SK-N-SH treated with all-trans-retinoic acid at 6 μM for 48 hours (cell line): ENCODE data around the gene SARS1.

Experiments
- ATAC-seq: fragments of 200-7000 bp; cut with Tn5 transposase; 3 replicates; pipeline ENCODE4 v1.9.1; 2020; ENCODE audit warnings: mild to moderate bottlenecking, moderate library complexity
- ARNTL ChIP-seq: fragments of 450-650 bp; formaldehyde crosslinking; IDR thresholded peaks from 2 replicates; pipeline ENCODE4 v1.5.0; 2020; ENCODE audit warnings: low read depth, mild to moderate bottlenecking, moderate library complexity, borderline replicate concordance
- BACH2 ChIP-seq: fragments of 250-450 bp; sonication (Bioruptor Pico); IDR thresholded peaks from 2 replicates; pipeline ENCODE4 v1.9.0; 2021; ENCODE audit warnings: mild to moderate bottlenecking, borderline replicate concordance
- CSDC2 ChIP-seq: fragments of 250-450 bp; sonication (Bioruptor Pico); IDR thresholded peaks from 2 replicates; pipeline ENCODE4 v1.5.0; 2020; ENCODE audit warnings: mild to moderate bottlenecking, moderate library complexity
- GLIS3 ChIP-seq: fragments of 250-450 bp; sonication (Bioruptor Pico); IDR thresholded peaks from 2 replicates; pipeline ENCODE4 v1.5.0; 2020; ENCODE audit warnings: mild to moderate bottlenecking, moderate library complexity
- ISL1 ChIP-seq: fragments of 250-450 bp; sonication (Bioruptor Pico); IDR thresholded peaks from 2 replicates; pipeline ENCODE4 v2.1.2; 2022; ENCODE audit warnings: mild to moderate bottlenecking, moderate library complexity
- OSR1 ChIP-seq: fragments of 250-450 bp; sonication (Bioruptor Pico); IDR thresholded peaks from 2 replicates; pipeline ENCODE4 v1.8.0; 2022; ENCODE audit warnings: moderate library complexity, mild to moderate bottlenecking, inconsistent platforms
- PPARA ChIP-seq: fragments of 250-450 bp; sonication (Bioruptor Pico); IDR thresholded peaks from 2 replicates; pipeline ENCODE4 v1.5.0; 2020; ENCODE audit warnings: mild to moderate bottlenecking, borderline replicate concordance
- SNAI2 ChIP-seq: fragments of 250-450 bp; sonication (Bioruptor Pico); IDR thresholded peaks from 2 replicates; pipeline ENCODE4 v1.5.0; 2020; ENCODE audit warnings: mild to moderate bottlenecking, moderate library complexity
- TCF4 ChIP-seq: fragments of 250-450 bp; sonication (Bioruptor Pico); IDR thresholded peaks from 2 replicates; pipeline ENCODE4 v1.8.0; 2021; ENCODE audit warnings: mild to moderate bottlenecking, moderate library complexity, borderline replicate concordance
- TOX ChIP-seq: fragments of 250-450 bp; sonication (Bioruptor Pico); IDR thresholded peaks from 2 replicates; pipeline ENCODE4 v1.8.0; 2021; ENCODE audit warnings: mild to moderate bottlenecking, moderate library complexity, borderline replicate concordance
- ZC3H10 ChIP-seq: fragments of 250-450 bp; sonication (Bioruptor Pico); IDR thresholded peaks from 2 replicates; pipeline ENCODE4 v1.5.1; 2021; ENCODE audit warnings: mild to moderate bottlenecking, moderate library complexity
- ZFP3 ChIP-seq: fragments of 250-450 bp; sonication (Bioruptor Pico); IDR thresholded peaks from 2 replicates; pipeline ENCODE4 v1.5.0; 2020; ENCODE audit warnings: mild to moderate bottlenecking, moderate library complexity
- ZNF565 ChIP-seq: fragments of 450-650 bp; formaldehyde crosslinking; conservative IDR thresholded peaks from 2 replicates; pipeline ENCODE4 v1.5.0; 2020; ENCODE audit warnings: low read depth, mild to moderate bottlenecking, moderate library complexity
- ZNF70 ChIP-seq: fragments of 450-650 bp; formaldehyde crosslinking; IDR thresholded peaks from 2 replicates; pipeline ENCODE4 v1.5.0; 2020; ENCODE audit warnings: mild to moderate bottlenecking, moderate library complexity
- ZNF8 ChIP-seq: fragments of 450-650 bp; formaldehyde crosslinking; IDR thresholded peaks from 2 replicates; pipeline ENCODE4 v1.5.0; 2020; ENCODE audit warnings: mild to moderate bottlenecking, moderate library complexity
- TF ChIP-seq, protein P1 (sequence below): fragments of 250-450 bp; sonication (Bioruptor Pico); IDR thresholded peaks from 2 replicates; pipeline ENCODE4 v1.8.0; 2021; ENCODE audit warnings: low read depth, mild to moderate bottlenecking, moderate library complexity, borderline replicate concordance
- TF ChIP-seq, protein P2 (sequence below): fragments of 250-450 bp; sonication (Bioruptor Pico); IDR thresholded peaks from 2 replicates; pipeline ENCODE4 v1.8.0; 2020; ENCODE audit warnings: mild to moderate bottlenecking, moderate library complexity, borderline replicate concordance
- TF ChIP-seq, protein P3 (sequence below): fragments of 250-450 bp; sonication (Bioruptor Pico); IDR thresholded peaks from 2 replicates; pipeline ENCODE4 v1.5.1; 2020; ENCODE audit warnings: low read depth, mild to moderate bottlenecking, moderate library complexity
- TF ChIP-seq, protein P4 (sequence below): fragments of 250-450 bp; sonication (Bioruptor Pico); IDR thresholded peaks from 2 replicates; pipeline ENCODE4 v1.5.1; 2021; ENCODE audit warnings: mild to moderate bottlenecking, moderate library complexity

SARS1 gene

DNA sequence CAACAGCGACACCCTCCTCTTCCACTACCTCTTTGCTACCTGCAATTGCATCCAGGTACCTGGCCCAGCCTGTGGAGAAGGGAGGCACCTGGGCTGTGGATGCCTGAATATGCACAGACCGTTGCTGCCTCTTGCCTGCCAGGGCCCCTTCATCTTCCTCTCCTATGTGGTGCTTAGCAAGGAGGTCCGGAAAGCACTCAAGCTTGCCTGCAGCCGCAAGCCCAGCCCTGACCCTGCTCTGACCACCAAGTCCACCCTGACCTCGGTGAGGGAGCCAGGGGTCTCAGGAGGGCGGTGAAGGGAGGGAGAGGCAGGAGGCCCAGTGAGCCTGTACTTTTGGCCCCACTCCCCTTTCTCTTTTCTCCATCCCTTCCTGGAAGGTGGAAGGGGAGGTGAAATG, 57.7 kb downstream of the SARS1 start (continued):
- TF ChIP-seq TOX (CRISPR knock-in tag) = no peak

DNA sequence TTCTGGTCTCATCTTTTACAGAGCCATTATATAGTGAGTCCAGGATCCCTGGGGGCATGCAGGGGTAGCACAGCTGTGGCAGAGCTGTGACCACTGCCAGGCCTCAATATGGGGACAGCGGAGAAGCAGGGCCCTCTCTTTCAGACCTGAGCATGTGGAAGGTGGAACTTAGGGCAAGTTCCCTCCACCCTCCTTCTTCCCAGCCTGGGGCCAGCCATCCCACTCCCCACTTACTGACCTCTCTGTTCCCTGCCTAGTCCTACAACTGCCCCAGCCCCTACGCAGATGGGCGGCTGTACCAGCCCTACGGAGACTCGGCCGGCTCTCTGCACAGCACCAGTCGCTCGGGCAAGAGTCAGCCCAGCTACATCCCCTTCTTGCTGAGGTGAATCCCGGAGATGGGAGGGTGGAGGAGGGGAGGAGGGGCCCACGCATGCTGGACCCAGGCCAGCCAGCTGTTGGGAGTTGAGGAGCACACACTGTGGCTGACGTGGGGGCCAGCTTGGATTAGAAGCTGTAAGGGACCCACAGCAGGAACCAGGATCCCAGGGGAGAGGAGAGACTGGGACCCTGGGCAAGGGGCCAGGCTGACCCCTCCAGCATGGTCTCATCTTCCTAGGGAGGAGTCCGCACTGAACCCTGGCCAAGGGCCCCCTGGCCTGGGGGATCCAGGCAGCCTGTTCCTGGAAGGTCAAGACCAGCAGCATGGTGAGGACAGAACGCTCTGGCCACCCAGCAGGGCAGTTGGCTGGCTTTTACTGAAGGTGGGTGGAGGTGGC, 58.5 kb downstream of the SARS1 start:
- ATAC-seq = no peak
- TF ChIP-seq ZNF565 (no peak), BACH2 (no peak), ISL1 (CRISPR knock-in tag) (no peak), CSDC2 (CRISPR knock-in tag) (no peak), PPARA (no peak)
- TF ChIP-seq, protein P1, sequence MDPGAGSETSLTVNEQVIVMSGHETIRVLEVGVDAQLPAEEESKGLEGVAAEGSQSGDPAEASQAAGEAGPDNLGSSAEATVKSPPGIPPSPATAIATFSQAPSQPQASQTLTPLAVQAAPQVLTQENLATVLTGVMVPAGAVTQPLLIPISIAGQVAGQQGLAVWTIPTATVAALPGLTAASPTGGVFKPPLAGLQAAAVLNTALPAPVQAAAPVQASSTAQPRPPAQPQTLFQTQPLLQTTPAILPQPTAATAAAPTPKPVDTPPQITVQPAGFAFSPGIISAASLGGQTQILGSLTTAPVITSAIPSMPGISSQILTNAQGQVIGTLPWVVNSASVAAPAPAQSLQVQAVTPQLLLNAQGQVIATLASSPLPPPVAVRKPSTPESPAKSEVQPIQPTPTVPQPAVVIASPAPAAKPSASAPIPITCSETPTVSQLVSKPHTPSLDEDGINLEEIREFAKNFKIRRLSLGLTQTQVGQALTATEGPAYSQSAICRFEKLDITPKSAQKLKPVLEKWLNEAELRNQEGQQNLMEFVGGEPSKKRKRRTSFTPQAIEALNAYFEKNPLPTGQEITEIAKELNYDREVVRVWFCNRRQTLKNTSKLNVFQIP (CRISPR knock-in tag) = no peak
- TF ChIP-seq, protein P2, sequence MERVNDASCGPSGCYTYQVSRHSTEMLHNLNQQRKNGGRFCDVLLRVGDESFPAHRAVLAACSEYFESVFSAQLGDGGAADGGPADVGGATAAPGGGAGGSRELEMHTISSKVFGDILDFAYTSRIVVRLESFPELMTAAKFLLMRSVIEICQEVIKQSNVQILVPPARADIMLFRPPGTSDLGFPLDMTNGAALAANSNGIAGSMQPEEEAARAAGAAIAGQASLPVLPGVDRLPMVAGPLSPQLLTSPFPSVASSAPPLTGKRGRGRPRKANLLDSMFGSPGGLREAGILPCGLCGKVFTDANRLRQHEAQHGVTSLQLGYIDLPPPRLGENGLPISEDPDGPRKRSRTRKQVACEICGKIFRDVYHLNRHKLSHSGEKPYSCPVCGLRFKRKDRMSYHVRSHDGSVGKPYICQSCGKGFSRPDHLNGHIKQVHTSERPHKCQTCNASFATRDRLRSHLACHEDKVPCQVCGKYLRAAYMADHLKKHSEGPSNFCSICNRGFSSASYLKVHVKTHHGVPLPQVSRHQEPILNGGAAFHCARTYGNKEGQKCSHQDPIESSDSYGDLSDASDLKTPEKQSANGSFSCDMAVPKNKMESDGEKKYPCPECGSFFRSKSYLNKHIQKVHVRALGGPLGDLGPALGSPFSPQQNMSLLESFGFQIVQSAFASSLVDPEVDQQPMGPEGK (CRISPR knock-in tag) = no peak

DNA sequence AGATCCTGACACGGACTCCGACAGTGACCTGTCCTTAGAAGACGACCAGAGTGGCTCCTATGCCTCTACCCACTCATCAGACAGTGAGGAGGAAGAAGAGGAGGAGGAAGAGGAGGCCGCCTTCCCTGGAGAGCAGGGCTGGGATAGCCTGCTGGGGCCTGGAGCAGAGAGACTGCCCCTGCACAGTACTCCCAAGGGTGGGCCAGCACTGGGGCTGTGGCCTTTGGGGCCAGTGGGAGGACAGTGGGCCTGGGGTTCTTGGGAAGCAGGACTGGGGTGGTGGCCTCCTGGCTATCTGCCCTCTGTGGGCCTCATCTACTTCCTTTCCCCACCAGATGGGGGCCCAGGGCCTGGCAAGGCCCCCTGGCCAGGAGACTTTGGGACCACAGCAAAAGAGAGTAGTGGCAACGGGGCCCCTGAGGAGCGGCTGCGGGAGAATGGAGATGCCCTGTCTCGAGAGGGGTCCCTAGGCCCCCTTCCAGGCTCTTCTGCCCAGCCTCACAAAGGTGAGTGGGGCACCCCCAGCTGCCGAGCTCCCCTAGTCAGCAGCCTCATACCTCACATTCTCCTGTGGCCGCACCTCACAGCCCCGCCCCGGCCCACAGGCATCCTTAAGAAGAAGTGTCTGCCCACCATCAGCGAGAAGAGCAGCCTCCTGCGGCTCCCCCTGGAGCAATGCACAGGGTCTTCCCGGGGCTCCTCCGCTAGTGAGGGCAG, 59.3 kb downstream of the SARS1 start:
- ATAC-seq = no peak
- TF ChIP-seq GLIS3 (CRISPR knock-in tag) (no peak), SNAI2 (no peak), OSR1 (CRISPR knock-in tag) (no peak), ZFP3 (CRISPR knock-in tag) (no peak), PPARA (no peak), CSDC2 (CRISPR knock-in tag) (no peak), ARNTL (CRISPR knock-in tag) (no peak), ZC3H10 (CRISPR knock-in tag) (no peak), ZNF8 (CRISPR knock-in tag) (no peak), ZNF565 (no peak), TCF4 (CRISPR knock-in tag) (no peak), TOX (CRISPR knock-in tag) (no peak), ZNF70 (no peak)
- TF ChIP-seq, protein P3, sequence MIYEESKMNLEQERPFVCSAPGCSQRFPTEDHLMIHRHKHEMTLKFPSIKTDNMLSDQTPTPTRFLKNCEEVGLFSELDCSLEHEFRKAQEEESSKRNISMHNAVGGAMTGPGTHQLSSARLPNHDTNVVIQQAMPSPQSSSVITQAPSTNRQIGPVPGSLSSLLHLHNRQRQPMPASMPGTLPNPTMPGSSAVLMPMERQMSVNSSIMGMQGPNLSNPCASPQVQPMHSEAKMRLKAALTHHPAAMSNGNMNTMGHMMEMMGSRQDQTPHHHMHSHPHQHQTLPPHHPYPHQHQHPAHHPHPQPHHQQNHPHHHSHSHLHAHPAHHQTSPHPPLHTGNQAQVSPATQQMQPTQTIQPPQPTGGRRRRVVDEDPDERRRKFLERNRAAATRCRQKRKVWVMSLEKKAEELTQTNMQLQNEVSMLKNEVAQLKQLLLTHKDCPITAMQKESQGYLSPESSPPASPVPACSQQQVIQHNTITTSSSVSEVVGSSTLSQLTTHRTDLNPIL (CRISPR knock-in tag) = no peak
- TF ChIP-seq, protein P4, sequence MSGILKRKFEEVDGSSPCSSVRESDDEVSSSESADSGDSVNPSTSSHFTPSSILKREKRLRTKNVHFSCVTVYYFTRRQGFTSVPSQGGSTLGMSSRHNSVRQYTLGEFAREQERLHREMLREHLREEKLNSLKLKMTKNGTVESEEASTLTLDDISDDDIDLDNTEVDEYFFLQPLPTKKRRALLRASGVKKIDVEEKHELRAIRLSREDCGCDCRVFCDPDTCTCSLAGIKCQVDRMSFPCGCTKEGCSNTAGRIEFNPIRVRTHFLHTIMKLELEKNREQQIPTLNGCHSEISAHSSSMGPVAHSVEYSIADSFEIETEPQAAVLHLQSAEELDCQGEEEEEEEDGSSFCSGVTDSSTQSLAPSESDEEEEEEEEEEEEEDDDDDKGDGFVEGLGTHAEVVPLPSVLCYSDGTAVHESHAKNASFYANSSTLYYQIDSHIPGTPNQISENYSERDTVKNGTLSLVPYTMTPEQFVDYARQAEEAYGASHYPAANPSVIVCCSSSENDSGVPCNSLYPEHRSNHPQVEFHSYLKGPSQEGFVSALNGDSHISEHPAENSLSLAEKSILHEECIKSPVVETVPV (CRISPR knock-in tag) = no peak
- TF ChIP-seq, protein P1 (CRISPR knock-in tag) = no peak
